Measurements from ENCODE around the gene HEG1.
"Not testable (repeated sequence)": the region's sequence is repeated elsewhere in the genome, so short reads cannot be mapped to it uniquely, and the experiment has no call there.

Gene HEG1

DNA sequence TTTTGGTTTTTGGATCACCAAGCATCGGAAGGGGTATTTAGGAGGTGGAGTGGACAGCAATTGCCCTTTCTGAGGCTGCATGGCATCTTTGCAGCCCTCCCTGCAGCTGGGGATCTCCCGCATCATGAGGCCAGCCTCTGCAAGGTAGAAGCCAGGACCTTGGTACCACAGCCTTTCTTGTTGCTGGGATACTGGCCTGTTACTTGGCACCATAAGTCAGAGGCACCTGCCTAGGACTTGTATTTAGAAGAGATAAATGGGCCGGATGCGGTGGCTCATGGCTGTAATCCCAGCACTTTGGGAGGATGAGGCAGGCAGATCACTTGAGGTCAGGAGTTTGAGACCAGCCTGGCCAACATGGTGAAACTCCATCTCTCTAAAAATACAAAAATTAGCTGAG is 97.8 kb downstream of the HEG1 start:
- peak; percentile 71 for FAIRE-seq
- not testable (repeated sequence) for DNase-seq (ENCODE audit: low spot score)

DNA sequence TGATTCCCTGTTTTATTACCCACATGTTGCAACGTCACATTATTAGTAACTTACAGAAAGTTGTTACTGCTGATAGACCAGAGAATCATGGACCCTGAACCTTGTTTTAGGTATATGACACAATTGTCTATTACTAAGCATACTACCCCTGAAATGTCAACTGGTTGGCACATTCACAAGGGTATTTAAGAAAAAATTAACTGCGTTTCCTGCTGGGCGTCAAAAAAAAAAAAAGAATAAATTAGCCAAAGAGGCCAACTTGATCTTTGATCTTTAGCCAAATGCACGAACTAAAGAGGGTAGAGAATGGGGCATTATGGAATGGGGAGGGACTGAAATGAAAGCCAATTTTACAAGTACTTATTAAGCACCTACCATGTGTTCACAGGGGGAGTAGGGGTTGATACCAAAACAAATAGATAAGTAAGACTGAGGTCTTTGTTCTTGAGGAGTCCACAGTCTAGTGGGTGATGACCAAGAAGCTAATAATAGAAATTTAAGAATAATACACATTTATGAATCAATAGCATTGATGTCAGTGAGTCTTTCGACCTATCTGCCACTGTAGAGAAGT is 103.4 kb downstream of the HEG1 start:
- no peak for FAIRE-seq
- no peak for DNase-seq (ENCODE audit: low spot score)

DNA sequence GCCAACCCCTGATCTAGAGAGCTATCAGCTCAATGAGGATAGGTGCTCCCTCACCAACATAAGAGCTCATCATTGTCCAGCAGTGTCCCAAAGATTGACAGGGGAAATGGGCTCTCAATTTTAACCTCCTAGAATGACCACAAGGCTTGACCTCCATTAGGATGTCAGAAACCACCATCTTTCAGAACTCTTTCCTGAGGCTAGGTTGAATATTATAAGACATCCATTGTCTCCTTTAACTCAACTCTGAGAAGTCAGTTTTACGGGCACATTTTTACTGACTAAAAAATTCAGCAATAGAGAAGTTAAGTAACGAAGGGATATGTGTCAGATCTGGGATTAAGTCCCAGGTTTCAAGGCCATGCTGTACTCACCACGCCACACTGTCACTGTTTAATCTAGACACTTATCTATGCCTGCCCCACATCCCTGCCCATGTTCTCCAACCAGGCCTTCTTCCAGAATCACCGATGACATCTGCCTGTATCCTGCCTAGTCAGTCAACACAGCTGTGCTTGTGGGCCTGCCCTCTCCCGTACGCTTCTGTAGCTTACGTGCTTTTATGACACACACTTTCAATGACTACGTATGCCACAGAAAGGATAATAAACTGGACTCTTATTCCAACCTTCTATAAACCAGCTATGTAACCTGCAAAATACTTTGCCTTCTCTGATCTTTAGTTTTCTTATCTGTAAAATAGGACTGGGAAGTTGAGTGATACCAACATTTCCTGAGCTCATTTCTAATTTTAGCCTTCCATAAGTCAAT is 104.1 kb downstream of the HEG1 start:
- FAIRE-seq (peak; percentile 23), DNase-seq (ENCODE audit: low spot score) (no peak)

DNA sequence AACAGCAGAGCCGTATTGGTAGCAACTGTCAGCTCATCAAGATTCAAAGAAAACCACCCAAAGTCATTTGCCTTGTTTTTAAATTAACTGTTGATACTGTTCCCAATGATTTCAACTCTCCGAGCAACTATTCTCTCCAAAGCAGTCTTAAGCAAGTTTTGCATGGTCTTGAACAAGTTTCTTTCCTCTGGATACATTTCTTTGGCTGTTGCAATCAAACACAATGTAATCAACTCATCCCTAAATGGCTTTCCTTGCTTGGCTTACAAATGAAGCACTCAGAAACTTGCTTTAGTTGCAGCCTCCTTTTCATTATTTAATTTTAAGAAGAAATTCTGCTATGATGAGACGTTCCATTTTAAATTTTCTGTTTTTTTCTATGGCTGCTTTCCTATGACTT is 105.8 kb downstream of the HEG1 start:
- no peak for FAIRE-seq
- DNase-seq (ENCODE audit: low spot score) = no peak

DNA sequence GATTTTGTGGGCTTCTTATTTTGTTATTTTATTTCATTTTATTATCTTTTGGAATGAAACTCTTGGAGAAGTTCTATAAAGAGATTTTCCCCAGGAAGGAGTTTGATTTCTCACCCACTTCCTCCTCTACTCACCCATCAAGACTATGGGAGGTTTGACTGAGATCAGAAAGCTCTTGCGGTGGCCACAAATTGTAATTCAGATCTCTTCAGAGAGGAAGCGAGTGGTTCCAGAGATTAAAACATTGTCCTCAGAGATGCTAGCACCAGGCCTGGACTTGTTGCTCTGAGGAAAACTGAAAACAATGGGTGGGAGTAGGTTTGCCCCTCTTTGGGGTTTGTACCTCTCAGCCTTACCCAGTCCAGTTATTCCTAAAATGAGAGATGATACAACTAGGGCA is 113.2 kb downstream of the HEG1 start:
- no peak for DNase-seq (ENCODE audit: low spot score)
- FAIRE-seq = no peak

DNA sequence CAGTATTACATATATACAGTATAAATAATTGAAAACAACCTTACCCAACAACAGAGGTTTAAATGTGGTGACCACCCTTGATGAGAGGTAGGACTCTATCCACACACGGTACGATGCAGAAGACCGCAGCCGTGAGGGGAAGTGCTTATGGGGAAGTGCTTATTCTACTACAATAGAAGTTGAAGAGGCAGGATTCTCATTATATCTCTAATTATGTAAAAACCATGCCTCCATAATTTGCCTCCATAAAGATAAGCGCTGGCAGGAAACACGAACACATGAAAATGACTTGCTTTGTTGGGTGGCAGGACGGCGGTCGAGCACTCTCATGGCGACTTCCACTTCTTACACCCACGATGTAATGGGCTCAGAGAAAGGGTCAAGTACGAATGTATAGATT is 114.0 kb downstream of the HEG1 start:
- no peak for FAIRE-seq
- DNase-seq (ENCODE audit: low spot score) = no peak

DNA sequence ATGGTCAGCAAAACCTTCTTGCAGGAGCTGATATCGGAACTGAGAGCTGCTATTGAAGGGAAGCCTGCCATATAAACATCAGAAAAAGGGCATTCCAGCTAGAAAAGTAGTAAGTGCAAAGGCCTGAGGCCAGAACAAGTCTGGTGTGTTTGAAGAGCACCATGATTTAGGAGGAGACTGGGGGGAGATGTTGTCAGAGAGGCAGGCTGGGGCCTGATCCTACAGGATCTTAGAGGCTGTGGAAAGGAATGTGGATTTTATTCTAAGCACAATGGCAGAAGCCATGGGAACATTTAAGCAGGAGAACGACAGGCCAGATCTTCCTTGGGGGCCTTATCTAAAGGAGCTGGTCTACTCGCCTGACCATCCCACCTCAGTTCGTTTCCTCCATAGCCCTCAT is 116.1 kb downstream of the HEG1 start:
- DNase-seq (ENCODE audit: low spot score) (no peak), FAIRE-seq (no peak)

DNA sequence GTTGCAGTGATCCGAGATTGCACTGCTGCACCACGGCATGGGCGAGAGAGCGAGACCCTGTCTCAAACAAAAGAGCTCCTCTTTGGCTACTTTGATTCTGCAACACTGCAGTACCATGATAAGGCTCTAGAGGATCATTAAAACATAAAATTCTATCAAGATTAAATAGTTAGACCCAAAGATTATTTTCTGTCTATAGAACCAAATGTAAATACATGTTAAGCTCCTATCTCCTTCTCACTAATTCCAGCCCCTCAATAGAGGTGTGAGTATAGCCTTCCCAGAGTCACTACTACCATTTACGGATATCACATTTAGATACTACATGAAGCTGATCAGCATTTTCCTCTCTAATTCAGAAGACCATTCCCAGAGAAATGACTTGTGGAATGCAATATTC is 116.9 kb downstream of the HEG1 start:
- FAIRE-seq (no peak), DNase-seq (ENCODE audit: low spot score) (no peak)

DNA sequence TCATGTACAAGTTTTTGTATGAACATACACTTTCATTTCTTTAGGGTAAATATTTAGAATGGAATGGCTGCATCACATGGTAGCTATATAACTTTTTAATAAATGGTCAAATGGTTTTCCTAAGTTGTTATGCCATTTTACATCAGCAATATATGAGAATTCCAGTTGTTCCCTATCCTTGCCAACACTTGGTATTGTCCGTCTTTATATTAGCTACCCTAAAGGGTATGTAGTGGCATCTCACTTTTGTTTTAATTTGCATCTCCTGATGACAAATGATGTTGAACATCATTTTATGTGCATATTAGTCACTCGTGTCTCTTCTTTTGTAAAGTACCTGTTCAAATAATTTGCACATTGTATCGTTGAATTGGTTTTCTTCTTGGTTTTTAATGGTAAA is 118.7 kb downstream of the HEG1 start:
- DNase-seq (ENCODE audit: low spot score) (no peak), FAIRE-seq (no peak)

DNA sequence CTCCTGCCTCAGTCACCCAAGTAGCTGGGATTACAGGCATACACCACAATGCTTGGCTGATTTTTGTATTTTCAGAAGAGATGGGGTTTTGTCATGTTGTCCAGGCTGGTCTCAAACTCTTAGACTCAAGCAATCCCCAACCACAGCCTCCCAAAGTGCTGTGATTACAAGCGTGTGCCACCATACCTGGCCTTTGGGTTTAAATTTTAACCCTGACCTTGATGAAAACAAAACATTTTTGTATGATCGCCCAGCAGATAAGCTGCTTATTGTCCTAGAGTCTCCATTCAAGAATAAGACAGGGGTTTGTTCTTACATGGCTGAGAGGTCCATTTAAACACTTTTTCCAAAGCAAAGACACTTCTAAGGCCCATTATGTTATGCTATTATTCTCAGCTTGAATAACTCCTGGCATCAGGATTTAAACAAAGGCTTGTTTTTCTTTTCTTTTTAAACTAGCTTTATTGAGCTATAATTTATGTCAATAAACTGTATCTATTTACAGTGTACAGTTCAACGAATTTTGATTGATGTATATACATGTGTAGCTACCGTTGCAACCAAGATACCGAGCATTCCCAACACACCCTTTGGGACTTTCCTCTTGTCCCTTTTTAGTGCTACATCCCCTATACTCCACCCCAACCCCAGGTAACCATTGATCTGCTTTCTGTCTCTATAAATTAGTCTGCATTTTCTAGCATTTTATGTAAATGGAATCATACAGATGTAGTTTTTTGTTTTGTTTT is 119.8 kb downstream of the HEG1 start:
- FAIRE-seq (no peak), DNase-seq (ENCODE audit: low spot score) (no peak)

DNA sequence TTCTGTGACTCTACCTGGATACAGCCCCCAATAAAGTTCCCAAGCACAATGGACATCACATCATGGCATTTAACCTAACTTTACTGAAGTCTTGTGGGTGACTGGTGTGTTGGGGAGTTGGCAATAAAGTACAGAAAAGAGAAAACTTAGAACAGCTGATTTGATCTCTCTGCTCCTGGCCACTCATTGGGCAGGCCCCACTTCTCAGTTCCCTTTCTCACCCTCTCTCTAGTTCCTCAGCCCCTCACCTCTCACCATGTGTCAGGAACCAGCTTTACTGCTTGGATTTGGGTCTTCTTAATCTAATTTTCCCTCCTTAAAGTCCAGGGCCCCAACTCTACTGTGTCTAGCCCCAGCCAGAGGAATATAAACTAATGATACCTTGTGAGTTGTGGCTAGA is 120.5 kb downstream of the HEG1 start:
- no peak for FAIRE-seq

DNA sequence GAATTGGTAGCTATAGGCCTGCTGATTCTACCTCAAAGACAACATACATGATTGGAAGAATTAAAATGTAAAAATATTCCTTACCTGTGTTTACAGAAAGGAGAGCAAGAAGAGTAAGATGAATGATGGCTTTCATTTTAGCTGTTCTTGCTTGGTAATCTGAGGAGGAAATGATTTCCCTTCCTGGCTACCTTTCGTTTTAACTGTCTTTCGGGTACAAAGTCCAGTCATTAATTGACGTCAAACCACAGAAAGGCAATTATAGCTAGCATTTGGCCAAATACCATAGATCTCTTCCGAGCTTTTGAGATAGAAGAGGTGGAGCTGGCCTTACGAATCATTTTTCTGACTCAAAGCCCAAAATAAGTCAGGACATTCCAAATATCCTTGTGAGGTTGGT is 121.2 kb downstream of the HEG1 start, which contains the start of gene MUC13:
TSS of gene MUC13 (minus strand) at position 175 of the 400 bp plus-strand sequence. CDS start at position 136, 39 bp downstream.
- DNase-seq (ENCODE audit: low spot score) (no peak), FAIRE-seq (no peak)

More for the DNA sequence above, 120.5 kb downstream of the HEG1 start:
- DNase-seq (ENCODE audit: low spot score) = no peak

DNA sequence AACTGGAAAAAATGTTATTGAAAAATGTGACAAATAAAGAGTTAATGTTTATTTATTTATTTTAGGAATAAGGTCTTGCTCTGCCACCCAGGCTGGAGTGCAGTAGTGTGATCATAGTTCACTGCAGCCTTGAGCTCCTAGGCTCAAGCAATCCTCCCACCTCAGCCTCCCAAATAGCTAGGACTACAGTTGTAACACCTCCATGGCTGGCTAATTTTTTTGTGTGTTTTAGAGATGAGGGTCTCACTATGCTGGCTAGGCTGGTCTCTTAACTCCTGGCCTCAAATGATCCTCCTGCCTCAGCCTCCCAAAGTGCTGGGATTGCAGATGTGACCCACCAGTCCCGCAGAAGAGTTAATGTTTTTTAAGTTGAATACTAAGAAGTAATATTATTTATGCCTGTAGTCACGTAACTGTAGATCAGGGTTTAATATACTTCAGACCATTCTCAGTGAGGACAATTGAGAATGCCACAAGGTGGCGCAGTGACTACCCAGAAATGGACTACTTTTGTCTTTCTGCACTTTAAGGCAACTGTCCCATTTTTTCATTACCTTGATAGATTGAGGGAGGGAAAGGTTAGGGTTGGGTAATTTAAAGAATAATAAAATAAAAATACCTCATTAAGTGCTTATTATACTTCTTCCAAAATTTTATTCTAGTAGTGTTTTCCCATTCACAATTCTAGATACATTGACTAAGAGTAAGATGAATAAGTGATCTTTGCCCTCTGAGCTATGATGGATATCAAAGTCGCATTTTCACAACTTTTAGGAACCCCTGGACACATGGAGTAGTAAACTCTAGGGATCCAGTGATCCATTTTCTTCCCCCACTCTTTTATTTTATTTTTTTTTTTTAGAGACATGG is 127.2 kb downstream of the HEG1 start:
- FAIRE-seq (no peak), DNase-seq (ENCODE audit: low spot score) (peak; percentile 60)

DNA sequence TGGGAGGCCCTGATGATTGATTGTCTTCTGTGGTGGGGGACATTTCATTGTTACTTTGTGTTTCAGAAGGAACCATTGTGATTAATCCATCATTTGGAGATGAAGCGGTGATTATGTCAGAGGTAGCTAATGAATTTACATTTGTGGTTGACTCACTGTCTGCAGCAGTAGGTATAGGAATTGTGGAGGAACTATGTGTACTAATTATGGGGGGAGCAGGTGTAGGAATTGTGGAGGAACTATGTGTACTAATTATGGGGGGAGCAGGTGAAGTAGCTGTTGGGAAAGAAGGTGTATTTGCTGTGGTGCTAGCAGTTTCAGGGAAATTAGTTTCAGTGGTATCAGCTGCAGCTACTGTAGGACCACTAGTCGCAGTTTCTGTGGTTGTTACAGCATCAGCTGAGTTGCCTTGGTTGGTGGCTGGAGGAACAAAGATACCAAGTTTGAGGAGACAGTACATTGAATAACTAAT is 128.2 kb downstream of the HEG1 start:
- no peak for FAIRE-seq
- DNase-seq (ENCODE audit: low spot score) = no peak

DNA sequence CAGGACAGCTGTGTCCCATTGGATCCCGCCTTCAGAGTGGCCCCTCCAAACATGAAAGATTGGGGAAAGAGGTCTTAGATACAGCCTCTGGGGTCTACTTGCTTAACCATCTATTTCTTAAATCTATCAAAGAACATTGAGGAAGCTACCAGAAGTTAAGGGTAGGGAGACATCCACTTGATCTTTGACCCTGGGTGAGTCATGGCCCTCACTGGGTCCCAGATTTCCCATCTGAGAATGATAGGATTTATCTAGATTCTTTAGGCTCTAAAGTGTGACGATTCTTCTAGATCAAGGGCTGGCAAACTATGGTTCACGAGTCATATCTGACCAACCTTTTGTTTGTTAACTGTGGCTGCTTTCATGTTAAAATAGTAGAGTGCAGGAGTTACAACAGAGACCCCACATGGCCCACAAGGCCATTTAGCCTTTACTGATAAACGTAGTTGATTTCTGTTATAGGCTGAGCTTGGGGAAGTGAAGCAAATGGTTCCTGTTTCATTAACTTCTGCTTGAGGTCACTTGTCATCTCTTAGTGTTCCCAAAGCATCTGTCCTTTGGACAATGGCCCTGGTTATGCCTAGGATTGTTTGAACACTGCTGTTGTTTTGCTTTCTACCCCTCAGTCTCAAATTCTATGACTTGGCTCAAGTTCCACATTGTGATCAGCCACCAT is 129.2 kb downstream of the HEG1 start:
- DNase-seq (ENCODE audit: low spot score) = no peak

DNA sequence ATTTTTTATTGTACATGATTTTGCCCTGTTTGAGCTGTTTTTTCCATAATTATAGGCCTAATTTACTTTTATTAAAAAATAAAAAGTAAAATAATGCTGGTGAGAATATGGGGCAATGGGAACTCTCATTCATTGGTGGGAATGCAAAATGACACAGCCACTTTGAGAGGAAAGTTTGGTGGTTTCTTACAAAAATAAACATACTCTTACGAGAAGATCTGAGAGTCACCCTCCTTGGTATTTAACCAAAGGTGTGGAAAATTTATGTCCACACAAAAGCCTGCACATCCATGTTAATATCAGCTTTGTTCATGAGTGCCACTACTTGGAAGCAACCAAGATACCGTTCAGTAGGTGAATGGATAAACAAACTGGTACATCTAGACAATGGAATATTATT is 131.1 kb downstream of the HEG1 start:
- DNase-seq (ENCODE audit: low spot score) = no peak
- no peak for FAIRE-seq

More for the DNA sequence above, 129.2 kb downstream of the HEG1 start:
- no peak for FAIRE-seq

DNA sequence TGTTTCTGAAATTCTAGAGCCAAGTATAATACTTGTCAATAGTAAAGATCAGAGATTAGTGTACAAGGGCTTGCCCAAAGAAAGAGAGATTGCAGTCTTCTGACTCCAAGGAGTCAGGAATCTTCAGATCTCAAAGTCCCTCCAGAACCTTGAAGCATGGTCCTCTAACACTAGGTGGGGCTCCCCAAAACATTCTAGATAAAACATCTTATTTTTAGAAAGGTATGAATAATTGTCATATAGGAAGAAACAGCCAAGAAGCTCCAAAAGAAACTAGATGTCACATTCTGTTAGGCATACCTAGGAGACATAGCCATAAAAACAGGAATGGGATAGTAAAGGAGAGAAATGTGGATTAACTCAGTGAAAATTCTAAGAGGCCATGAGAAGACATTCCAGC is 132.0 kb downstream of the HEG1 start:
- no peak for DNase-seq (ENCODE audit: low spot score)
- no peak for FAIRE-seq

DNA sequence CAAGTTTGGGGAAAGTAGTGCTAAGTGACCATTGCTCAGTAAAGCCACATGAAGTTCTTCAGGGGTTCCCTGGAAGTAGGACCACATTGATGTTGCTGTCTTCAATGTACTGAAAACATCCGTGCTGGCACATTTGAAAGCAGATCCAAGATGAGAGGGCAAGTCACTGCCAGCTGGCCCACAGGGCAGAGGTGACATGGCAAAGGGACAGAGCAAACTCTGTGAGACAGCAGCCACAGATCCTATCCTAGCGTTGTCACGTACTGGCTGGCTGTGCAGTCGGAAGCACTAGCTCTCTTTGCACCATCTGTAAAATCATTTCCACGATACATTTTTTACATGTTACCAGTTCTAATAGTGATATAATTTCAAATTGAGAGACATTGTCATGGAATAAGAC is 135.1 kb downstream of the HEG1 start:
- no peak for DNase-seq (ENCODE audit: low spot score)
- no peak for FAIRE-seq

DNA sequence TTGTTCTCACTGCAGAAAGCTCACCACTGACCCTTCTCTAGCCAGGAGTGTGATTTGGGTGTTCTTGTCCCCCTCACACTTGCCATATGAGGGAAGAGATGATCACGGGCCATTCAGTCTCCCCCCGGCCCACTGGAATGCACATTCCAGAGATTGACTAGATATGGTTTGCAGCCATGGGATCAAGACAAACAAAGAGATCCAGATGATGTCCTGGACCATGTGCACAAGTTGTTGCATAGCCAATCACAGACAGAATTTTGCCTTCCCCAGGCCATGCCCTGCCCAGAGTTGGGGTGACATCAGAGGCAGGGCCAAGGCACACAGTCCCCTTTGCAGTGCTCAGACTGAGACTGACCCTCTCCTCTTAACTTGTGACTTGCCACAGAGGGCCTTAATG is 136.0 kb downstream of the HEG1 start:
- DNase-seq (ENCODE audit: low spot score) = no peak
- peak; percentile 74 for FAIRE-seq

DNA sequence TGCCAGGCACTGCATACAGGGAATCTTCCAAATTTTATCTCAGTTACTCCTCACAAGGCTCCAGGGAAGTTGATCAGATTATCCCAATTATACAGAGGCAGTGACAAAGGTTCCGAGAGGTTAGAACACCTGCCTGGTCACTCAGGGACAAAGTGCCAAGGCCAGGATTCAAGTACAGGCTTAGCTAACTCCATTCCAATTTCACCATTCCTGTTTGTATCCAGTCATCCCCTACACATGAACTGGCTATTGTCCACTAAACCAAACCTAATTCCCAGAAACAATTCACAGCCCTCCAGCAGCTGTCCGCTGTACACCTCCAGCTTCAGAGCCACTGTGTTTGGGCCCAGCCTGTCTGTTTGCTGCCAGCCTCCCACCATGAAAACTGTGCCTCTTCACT is 137.3 kb downstream of the HEG1 start:
- no peak for DNase-seq (ENCODE audit: low spot score)
- no peak for FAIRE-seq
